ENCODE data around the gene STARD9. TPM values are rescaled to one million over a fixed set of nuclear protein-coding genes. Genes with fewer than 3 reads are reported as not detected.
A peak's percentile ranks its signal among the peaks of the same experiment; 100 is the strongest.

Gene STARD9
- total RNA-seq, 1 experiment from 2014 or later = 15.2 TPM

DNA sequence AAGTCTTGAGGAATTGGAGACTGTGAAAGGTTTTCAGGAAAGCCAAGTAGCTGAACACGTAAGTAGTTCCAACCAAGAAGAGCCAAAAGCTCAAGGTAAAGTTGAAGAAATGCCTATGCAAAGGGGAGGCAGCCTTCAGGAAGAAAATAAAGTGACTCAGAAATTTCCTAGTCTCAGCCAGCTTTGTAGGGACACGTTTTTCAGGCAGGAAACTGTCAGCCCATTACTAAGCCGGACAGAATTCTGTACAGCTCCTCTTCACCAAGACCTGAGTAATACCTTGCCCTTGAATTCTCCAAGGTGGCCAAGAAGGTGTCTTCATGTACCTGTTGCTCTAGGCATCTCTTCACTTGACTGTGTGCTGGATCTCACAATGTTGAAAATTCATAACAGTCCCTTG, 112.9 kb downstream of the STARD9 start:
- H3K9me3 ChIP-seq (replicated peaks) = no peaks in the 10 kb centered on the region
- H3K27ac ChIP-seq = no peak overlapping the region
- no peaks in the 10 kb centered on the region for H3K27me3 ChIP-seq
- no peaks in the 10 kb centered on the region for H3K4me1 ChIP-seq
- peaks cover 56% of the 10 kb centered on the region for H3K36me3 ChIP-seq
- H3K4me3 ChIP-seq = no peak overlapping the region
- DNase-seq = no peak

DNA sequence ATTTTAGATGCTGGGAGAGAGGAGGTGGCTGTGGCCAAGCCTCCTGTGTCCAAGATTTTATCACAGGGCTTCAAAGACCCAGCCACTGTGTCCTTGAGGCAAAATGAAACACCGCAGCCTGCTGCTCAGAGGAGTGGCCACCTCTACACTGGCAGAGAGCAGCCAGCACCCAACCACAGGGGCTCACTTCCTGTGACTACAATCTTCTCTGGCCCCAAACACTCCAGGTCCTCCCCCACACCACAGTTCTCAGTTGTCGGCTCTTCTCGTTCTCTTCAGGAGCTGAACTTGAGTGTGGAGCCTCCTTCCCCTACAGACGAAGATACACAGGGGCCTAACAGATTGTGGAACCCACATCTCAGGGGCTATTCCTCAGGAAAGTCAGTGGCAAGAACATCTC, 115.9 kb downstream of the STARD9 start:
- H3K27ac ChIP-seq = no peak overlapping the region
- DNase-seq = no peak
- H3K9me3 ChIP-seq (replicated peaks) = no peaks in the 10 kb centered on the region
- no peak overlapping the region for H3K4me3 ChIP-seq
- peaks cover 29% of the 10 kb centered on the region for H3K36me3 ChIP-seq
- no peaks in the 10 kb centered on the region for H3K4me1 ChIP-seq
- H3K27me3 ChIP-seq = no peaks in the 10 kb centered on the region

DNA sequence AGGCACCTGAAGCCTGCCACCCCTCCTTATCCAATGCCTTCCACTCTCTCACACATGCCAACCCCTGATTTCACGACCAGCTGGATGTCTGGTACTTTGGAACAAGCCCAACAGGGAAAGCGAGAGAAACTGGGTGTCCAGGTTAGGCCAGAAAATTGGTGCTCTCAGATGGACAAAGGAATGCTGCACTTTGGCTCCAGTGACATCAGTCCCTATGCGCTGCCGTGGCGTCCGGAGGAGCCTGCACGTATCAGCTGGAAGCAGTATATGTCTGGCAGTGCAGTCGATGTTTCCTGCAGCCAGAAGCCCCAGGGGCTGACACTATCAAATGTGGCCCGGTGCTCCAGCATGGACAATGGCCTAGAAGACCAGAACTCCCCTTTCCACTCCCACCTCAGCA, 116.4 kb downstream of the STARD9 start:
- H3K27me3 ChIP-seq = no peaks in the 10 kb centered on the region
- no peak overlapping the region for H3K27ac ChIP-seq
- no peaks in the 10 kb centered on the region for H3K9me3 ChIP-seq (replicated peaks)
- no peak overlapping the region for H3K4me3 ChIP-seq
- no peak for DNase-seq
- no peaks in the 10 kb centered on the region for H3K4me1 ChIP-seq
- peaks cover 25% of the 10 kb centered on the region for H3K36me3 ChIP-seq

DNA sequence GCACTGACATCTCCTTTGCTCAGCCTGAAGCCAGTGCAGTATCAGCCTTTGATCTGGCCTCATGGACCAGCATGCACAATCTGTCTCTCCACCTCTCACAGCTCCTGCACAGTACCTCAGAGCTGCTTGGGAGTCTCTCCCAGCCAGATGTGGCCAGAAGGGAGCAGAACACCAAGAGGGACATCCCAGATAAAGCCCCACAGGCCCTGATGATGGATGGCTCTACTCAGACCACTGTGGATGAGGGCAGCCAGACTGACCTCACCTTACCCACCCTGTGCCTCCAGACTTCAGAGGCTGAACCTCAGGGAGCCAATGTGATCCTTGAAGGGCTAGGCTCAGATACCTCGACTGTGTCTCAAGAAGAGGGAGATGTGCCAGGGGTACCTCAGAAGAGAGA, 117.1 kb downstream of the STARD9 start:
- Histone ChIP-seq H3K27me3 (no peaks in the 10 kb centered on the region), H3K4me3 (no peak overlapping the region), H3K4me1 (no peaks in the 10 kb centered on the region), H3K9me3 (replicated peaks) (no peaks in the 10 kb centered on the region), H3K36me3 (peaks cover 19% of the 10 kb centered on the region), H3K27ac (no peak overlapping the region)
- no peak for DNase-seq

DNA sequence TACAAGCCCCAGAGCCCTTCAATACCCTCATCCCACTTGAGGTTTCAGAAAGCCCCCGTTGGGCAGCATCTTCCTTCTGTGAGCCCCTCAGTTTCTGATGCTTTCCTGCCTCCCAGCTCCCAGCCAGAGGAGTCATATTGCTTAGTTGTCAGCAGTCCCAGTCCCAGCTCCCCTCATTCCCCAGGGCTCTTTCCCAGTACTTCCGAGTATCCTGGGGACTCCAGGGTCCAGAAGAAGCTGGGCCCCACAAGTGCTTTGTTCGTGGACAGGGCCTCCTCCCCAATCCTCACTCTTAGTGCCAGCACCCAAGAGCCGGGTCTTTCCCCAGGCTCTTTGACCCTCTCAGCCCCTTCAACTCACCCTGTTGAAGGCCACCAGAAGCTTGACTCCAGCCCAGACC, 117.6 kb downstream of the STARD9 start:
- H3K36me3 ChIP-seq = peaks cover 17% of the 10 kb centered on the region; the same call in 1 of the 2 replicates
- no peak for DNase-seq
- no peaks in the 10 kb centered on the region for H3K27me3 ChIP-seq
- H3K27ac ChIP-seq = no peak overlapping the region
- H3K4me1 ChIP-seq = no peaks in the 10 kb centered on the region
- H3K4me3 ChIP-seq = no peak overlapping the region
- no peaks in the 10 kb centered on the region for H3K9me3 ChIP-seq (replicated peaks)

DNA sequence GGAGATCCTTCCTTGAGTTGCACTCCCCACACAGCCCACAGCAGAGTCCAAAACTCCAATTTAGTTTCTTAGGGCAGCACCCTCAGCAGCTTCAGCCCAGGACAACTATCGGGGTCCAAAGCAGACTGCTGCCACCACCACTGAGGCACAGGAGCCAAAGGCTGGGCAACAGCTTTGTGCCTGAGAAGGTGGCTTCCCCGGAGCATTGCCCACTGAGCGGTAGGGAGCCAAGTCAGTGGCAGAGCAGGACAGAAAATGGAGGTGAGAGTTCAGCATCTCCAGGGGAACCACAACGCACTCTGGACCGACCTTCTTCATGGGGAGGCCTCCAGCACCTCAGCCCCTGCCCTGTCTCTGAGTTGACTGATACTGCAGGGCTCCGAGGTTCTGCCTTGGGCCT, 118.1 kb downstream of the STARD9 start:
- Histone ChIP-seq H3K27ac (no peak overlapping the region), H3K36me3 (peaks cover 14% of the 10 kb centered on the region; the same call in 1 of the 2 replicates), H3K27me3 (no peaks in the 10 kb centered on the region), H3K4me3 (no peak overlapping the region), H3K9me3 (replicated peaks) (no peaks in the 10 kb centered on the region), H3K4me1 (no peaks in the 10 kb centered on the region)
- no peak for DNase-seq

DNA sequence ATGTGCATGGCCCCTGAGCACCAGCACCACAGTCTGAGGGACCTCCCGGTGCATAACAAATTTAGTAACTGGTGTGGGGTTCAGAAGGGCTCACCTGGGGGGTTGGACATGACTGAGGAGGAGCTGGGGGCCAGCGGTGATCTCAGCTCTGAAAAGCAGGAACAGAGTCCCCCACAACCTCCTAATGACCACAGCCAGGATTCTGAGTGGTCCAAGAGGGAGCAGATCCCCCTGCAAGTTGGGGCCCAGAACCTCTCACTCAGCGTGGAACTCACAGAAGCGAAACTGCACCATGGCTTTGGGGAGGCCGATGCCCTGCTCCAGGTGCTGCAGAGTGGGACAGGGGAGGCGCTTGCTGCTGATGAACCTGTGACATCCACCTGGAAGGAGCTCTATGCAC, 118.5 kb downstream of the STARD9 start:
- peaks cover 9% of the 10 kb centered on the region; the same call in 1 of the 2 replicates for H3K36me3 ChIP-seq
- H3K27me3 ChIP-seq = no peaks in the 10 kb centered on the region
- no peak overlapping the region for H3K27ac ChIP-seq
- H3K4me3 ChIP-seq = no peak overlapping the region
- no peaks in the 10 kb centered on the region for H3K9me3 ChIP-seq (replicated peaks)
- H3K4me1 ChIP-seq = no peaks in the 10 kb centered on the region
- DNase-seq = no peak

DNA sequence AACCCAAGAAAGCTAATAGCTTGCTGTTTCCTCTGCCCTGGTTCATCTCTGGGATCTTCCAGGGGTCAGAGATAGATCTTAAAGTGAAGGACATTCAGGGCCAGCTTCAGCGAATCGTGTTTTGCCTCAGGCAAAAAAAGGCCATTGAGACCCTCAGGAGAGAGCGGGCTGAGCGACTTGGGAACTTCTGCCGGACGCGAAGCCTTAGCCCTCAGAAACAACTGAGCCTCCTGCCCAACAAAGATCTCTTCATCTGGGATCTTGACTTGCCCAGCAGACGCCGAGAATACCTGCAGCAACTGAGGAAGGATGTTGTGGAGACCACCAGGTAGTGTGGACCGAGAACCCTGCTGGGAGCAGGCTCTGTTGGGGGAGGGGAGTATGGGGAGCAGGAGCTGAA, 119.0 kb downstream of the STARD9 start:
- Histone ChIP-seq H3K27me3 (no peaks in the 10 kb centered on the region), H3K4me1 (no peaks in the 10 kb centered on the region), H3K9me3 (replicated peaks) (no peaks in the 10 kb centered on the region), H3K36me3 (peaks cover 7% of the 10 kb centered on the region; the same call in 1 of the 2 replicates), H3K27ac (no peak overlapping the region), H3K4me3 (no peak overlapping the region)
- no peak for DNase-seq

DNA sequence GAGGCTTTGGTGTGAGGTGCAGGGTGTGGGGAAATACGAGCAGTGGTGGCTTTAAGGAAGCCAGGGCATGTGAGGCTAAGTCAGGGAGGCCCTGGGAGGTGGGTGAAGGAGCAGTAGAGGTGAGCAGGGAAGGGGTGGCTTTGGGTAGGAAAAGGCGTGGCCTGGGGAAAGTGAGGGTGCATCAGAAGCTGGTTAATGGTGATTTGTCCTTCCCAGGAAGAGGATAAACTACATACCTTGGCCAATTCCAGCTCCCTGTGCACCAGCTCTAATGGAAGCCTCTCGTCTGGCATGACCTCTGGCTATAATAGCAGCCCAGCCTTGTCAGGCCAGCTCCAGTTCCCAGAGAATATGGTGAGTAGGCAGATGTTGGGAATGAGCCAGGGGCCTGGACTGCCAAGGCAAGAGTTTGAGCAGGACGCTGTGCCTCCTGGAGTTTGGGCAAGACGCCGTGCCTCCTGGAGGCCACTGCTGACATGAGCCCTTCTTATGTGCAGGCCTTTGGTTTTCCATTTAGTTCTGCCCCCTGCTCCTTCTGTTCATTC, 120.2 kb downstream of the STARD9 start:
- DNase-seq = no peak

DNA sequence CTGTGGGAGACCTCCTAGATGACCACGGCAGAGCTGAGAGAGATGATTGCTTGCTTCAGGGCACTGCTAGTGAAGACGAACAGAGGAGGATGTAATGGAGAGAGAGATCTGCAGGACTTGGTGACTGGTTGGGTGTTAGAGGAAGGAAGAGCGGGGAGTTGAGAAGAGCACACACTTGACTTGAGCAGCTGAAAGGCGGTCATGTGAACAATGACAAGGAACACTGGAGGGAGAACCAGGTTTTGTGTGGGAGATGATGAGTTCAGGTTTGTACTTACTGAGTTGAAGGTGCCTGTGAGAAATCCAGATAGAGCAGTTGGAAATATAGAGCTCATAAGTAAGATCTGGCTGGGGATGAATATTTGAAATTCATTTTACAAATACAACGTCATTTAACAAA, 121.2 kb downstream of the STARD9 start:
- H3K27ac ChIP-seq = no peak overlapping the region
- no peaks in the 10 kb centered on the region for H3K9me3 ChIP-seq (replicated peaks)
- no peak overlapping the region for H3K4me3 ChIP-seq
- H3K27me3 ChIP-seq = no peaks in the 10 kb centered on the region
- peaks cover 16% of the 10 kb centered on the region for H3K36me3 ChIP-seq
- DNase-seq = no peak
- no peaks in the 10 kb centered on the region for H3K4me1 ChIP-seq

More for the DNA sequence above, 120.2 kb downstream of the STARD9 start:
- H3K9me3 ChIP-seq (replicated peaks) = no peaks in the 10 kb centered on the region
- H3K27ac ChIP-seq = no peak overlapping the region
- H3K4me1 ChIP-seq = no peaks in the 10 kb centered on the region
- no peak overlapping the region for H3K4me3 ChIP-seq
- peaks cover 6% of the 10 kb centered on the region for H3K36me3 ChIP-seq
- no peaks in the 10 kb centered on the region for H3K27me3 ChIP-seq

DNA sequence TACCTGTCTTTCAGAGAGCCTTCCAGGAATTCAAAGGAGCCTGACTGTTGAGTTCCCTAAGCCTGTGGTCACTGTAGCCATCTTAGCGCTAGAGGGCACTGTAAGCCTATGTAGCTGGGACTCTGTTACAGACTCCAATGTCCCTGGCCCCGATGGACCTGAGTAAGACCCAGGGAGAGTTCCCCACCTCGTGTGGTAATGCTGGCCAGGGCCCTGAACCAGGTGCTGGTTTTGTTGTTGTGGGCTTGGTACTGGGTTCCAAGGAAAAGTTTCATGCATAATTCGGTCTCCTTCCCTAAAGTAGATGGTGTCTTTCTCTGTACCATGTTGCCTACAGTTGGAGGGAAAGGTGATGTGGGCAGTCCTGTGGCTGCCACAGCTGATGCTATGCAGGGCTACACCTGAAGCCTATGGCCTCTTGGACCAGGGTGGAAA, 129.1 kb downstream of the STARD9 start:
- Histone ChIP-seq H3K36me3 (peaks cover 41% of the 10 kb centered on the region), H3K4me3 (no peak overlapping the region), H3K27ac (no peak overlapping the region), H3K9me3 (replicated peaks) (no peaks in the 10 kb centered on the region), H3K27me3 (no peaks in the 10 kb centered on the region), H3K4me1 (no peaks in the 10 kb centered on the region)
- DNase-seq = peak; percentile 28 to 58

DNA sequence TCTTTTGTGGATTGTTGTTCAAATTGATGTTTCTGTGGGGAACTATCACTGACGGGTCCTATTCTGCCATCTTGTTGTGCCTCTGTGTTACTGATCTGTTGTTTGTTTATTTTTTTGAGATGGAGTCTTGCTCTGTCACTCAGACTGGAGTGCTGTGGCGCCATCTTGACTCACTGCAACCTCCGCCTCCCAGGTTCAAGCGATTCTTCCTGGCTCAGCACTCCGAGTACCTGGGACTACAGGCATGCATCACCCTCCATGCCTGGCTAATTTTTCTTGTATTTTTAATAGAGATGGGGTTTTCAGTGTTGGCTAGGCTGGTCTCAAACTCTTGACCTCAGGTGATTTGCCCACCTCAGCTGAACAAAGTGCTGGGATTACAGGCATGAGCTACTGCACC, 129.9 kb downstream of the STARD9 start:
- Histone ChIP-seq H3K9me3 (replicated peaks) (no peaks in the 10 kb centered on the region), H3K27me3 (no peaks in the 10 kb centered on the region), H3K36me3 (peaks cover 36% of the 10 kb centered on the region), H3K4me3 (no peak overlapping the region), H3K27ac (no peak overlapping the region), H3K4me1 (no peaks in the 10 kb centered on the region)
- no peak for DNase-seq

DNA sequence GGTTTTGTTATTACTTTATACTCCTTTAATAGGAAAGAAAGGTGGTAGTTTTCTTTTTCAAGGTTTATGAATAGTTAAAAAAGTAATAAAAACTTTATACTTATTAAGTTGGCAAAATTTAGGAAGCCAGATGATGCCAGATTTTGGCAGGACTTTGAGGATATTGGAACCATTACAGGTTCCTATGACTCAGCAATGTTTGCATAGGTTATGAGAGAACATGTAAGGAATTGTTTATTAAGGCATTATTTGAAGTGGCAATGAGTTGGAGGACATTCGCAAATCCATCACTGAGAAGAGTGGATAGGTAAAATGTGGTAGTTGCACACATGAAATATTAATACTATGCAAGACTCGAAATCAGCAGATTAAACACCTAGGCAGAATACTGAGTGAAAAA, 131.7 kb downstream of the STARD9 start:
- H3K4me3 ChIP-seq = no peak overlapping the region
- H3K27me3 ChIP-seq = no peaks in the 10 kb centered on the region
- no peaks in the 10 kb centered on the region for H3K9me3 ChIP-seq (replicated peaks)
- no peak overlapping the region for H3K27ac ChIP-seq
- no peak for DNase-seq
- H3K4me1 ChIP-seq = no peaks in the 10 kb centered on the region
- peaks cover 26% of the 10 kb centered on the region for H3K36me3 ChIP-seq

DNA sequence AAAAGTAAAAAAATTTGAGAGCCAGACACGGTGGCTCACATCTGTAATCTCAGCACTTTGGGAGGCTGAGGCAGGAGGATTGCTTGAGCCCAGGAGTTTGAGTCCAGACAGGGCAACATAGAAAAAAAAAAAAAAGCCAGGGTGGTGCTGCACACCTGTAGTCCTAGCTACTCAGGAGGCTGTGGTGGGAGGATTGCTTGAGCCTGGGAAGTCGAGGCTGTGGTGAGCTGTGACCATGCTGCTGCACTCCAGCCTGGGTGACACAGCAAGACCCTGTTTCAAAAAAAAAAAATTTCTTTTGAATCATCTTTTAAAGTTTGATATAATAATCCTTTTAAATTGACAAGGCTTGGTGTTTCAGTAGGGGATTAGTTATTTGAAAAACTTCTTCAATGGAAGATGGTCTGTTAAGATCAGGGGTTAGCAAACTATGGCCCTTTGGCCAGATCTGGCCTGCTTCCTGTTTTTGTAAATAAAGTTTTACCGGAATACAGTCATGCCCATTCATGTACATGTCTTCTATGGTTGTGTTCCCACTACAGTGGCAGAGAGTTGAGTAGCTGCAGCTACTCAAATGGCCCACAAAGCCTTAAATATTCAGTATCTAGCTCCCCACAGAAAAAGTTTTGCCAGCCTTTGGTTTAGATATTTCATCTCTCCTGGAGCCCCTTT, 132.6 kb downstream of the STARD9 start:
- Histone ChIP-seq H3K9me3 (replicated peaks) (no peaks in the 10 kb centered on the region), H3K36me3 (peaks cover 21% of the 10 kb centered on the region), H3K4me1 (no peaks in the 10 kb centered on the region), H3K27me3 (no peaks in the 10 kb centered on the region), H3K4me3 (no peak overlapping the region), H3K27ac (no peak overlapping the region)
- DNase-seq = no peak

DNA sequence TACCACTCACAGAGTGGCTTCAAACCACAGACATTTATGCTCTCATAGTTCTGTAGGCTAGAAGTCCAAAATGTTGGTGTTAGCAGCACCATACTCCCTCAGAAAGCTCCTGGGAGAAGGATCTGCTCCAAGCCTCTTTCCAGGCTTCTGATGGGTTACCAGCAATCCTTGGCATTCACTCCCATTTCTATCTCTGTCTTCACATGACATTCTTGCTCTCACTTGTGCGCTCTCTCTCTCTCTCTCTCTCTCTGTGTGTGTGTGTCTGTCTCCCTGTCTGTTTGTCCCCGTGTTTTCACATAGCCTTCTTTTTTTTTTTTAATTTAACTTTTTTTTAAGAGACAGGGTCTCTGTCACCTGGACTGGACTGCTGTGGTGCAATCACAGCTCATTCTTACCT, 135.3 kb downstream of the STARD9 start:
- Histone ChIP-seq H3K9me3 (replicated peaks) (no peaks in the 10 kb centered on the region), H3K4me1 (no peaks in the 10 kb centered on the region), H3K4me3 (no peak overlapping the region), H3K27ac (no peak overlapping the region), H3K27me3 (no peaks in the 10 kb centered on the region), H3K36me3 (peaks cover 14% of the 10 kb centered on the region)
- DNase-seq = no peak

DNA sequence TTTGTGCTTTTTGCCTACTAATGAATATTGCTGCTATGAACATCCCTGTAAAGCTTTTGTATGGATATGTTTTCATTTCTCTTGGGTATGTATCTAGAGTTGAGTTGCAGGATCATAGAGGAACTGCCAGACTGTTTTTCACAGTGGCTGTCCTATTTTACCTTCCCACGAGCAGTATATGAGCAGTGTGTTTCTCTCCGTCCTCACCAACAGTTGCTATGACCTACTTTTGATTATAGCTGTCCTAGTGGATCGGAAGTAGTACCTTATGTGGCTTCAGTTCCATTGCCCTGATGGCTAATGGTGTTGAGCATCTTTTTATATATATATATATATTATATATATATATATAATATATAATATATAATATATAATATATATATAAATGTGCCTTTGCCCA, 136.3 kb downstream of the STARD9 start:
- Histone ChIP-seq H3K27me3 (no peaks in the 10 kb centered on the region), H3K27ac (no peak overlapping the region), H3K4me1 (no peaks in the 10 kb centered on the region), H3K9me3 (replicated peaks) (no peaks in the 10 kb centered on the region), H3K36me3 (peaks cover 8% of the 10 kb centered on the region; the same call in 1 of the 2 replicates), H3K4me3 (no peak overlapping the region)
- DNase-seq = no peak
